NCI-H2196 treated with DMSO at 0.1 percent for 48 hours (cell line): ENCODE results near the gene ZBTB6.
A peak's percentile ranks its signal among the peaks of the same experiment; 100 is the strongest.

ENCODE experiments used
- DNase-seq: peaks from one replicate; lab custom pipeline; 2025; ENCODE audit not compliant: unreplicated experiment; lab: John Stamatoyannopoulos, UW

The ZBTB6 gene

GRCh38 chr9:122912964-122913673 is at the start of gene ZBTB6:
ZBTB6 (minus strand) TSS chr9:122913323; CDS start chr9:122912072, 1,251 bp downstream.
- DNase-seq, result peak; percentile 86

- DNase-seq, result no peak
Measured at GRCh38 chr9:122961139-122961538, 48.0 kb upstream of the ZBTB6 start.

GRCh38 chr9:122955961-122956360 is 42.8 kb upstream of the ZBTB6 start:
- no peak for DNase-seq

- DNase-seq, result no peak
Measured at GRCh38 chr9:122954253-122954691, 41.1 kb upstream of the ZBTB6 start.

- no peak for DNase-seq
Measured at GRCh38 chr9:122951056-122951455, 37.9 kb upstream of the ZBTB6 start.

GRCh38 chr9:122950263-122950662 is 37.1 kb upstream of the ZBTB6 start:
- no peak for DNase-seq

- DNase-seq, result no peak
Measured at GRCh38 chr9:122949696-122950095, 36.6 kb upstream of the ZBTB6 start.

GRCh38 chr9:122948313-122948712 is 35.2 kb upstream of the ZBTB6 start:
- DNase-seq, result no peak

GRCh38 chr9:122946461-122947005 is 33.4 kb upstream of the ZBTB6 start:
- no peak for DNase-seq

- DNase-seq, result no peak
Measured at GRCh38 chr9:122944960-122945888, 32.1 kb upstream of the ZBTB6 start.

- no peak for DNase-seq
Measured at GRCh38 chr9:122941582-122942234, 28.6 kb upstream of the ZBTB6 start.

GRCh38 chr9:122940749-122941581 is 27.8 kb upstream of the ZBTB6 start, which contains the start of gene RABGAP1:
RABGAP1 (plus strand) TSS chr9:122941020; CDS start chr9:122957060, 16,040 bp downstream.
- peak; percentile 96 for DNase-seq

GRCh38 chr9:122940454-122940748 is 27.3 kb upstream of the ZBTB6 start:
- no peak for DNase-seq

GRCh38 chr9:122939601-122940000 is 26.5 kb upstream of the ZBTB6 start:
- DNase-seq, result no peak

GRCh38 chr9:122936883-122937282 is 23.8 kb upstream of the ZBTB6 start:
- no peak for DNase-seq

- no peak for DNase-seq
Measured at GRCh38 chr9:122936464-122936863, 23.3 kb upstream of the ZBTB6 start.

- DNase-seq, result peak; percentile 89
Measured at GRCh38 chr9:122931226-122932121, 18.4 kb upstream of the ZBTB6 start, which contains the start of gene ZBTB26. ZBTB26 (minus strand) TSS chr9:122931512; CDS start chr9:122919934, 11,578 bp downstream.

- DNase-seq, result no peak
Measured at GRCh38 chr9:122930541-122931225, 17.6 kb upstream of the ZBTB6 start.
